IPS-18a (cell line): ENCODE measurements around the gene TUG1.

ENCODE experiments used
- H3K27ac ChIP-seq: one replicate; pipeline ENCODE4 v1.5.1; 2013; ENCODE audit warnings: low read length
- H3K27me3 ChIP-seq: one replicate; pipeline ENCODE4 v1.6.1; 2013; ENCODE audit warnings: mild to moderate bottlenecking, low read length; ENCODE audit not compliant: control insufficient read depth, insufficient read depth
- H3K36me3 ChIP-seq: one replicate; pipeline ENCODE4 v1.6.1; 2013; ENCODE audit warnings: low read depth, low read length; ENCODE audit not compliant: control insufficient read depth
- H3K4me1 ChIP-seq: one replicate; pipeline ENCODE4 v1.6.1; 2013; ENCODE audit warnings: low read depth, low read length; ENCODE audit not compliant: control insufficient read depth
- H3K4me3 ChIP-seq: one replicate; pipeline ENCODE4 v1.5.1; 2013; ENCODE audit warnings: low read length
- H3K9ac ChIP-seq: one replicate; pipeline ENCODE4 v1.6.1; 2013; ENCODE audit warnings: mild to moderate bottlenecking, low read length, moderate library complexity
- H3K9me3 ChIP-seq: one replicate; pipeline ENCODE4 v1.6.1; 2013; ENCODE audit warnings: low read depth, low read length; ENCODE audit not compliant: control insufficient read depth

Gene TUG1

DNA sequence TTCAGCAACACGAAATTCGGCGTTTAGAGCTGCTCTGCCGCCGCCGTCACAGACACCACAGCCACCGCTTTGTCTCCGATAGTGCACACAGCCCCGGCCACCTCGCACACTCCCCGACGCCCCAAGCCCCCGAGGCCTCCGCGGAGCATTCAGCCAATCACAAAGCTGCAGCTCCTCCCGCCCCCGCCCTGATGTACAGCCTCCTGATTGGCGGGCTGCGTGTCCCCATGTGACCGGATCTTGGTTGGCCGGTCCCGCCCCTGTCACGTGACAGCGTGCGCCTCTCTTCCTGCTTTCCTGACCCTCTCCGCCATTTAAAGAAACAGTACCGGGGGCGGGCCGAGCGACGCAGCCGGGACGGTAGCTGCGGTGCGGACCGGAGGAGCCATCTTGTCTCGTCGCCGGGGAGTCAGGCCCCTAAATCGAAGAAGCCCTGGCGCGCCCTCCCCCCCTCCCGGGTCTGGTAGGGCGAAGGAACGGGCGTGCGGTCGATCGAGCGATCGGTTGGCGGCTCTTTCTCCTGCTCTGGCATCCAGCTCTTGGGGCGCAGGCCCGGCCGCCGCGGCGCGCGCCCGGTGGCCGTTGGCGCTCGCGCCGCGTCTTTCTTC is at the start of gene TUG1:
Gene TUG1 (plus strand): TSS at position 342 of the 608 bp plus-strand sequence.
- Histone ChIP-seq H3K4me3 (peak within 1 kb of the TSS; percentile 94), H3K4me1 (peaks cover 26% of the 10 kb centered on the region), H3K9ac (peak within 1 kb of the TSS; percentile 85), H3K9me3 (no peaks in the 10 kb centered on the region), H3K27me3 (no peaks in the 10 kb centered on the region), H3K36me3 (peaks cover 33% of the 10 kb centered on the region), H3K27ac (peak within 1 kb of the TSS; percentile 19)

- Histone ChIP-seq H3K4me3 (no peak overlapping the region), H3K4me1 (no peaks in the 10 kb centered on the region), H3K9me3 (peaks cover 5% of the 10 kb centered on the region), H3K27me3 (no peaks in the 10 kb centered on the region), H3K27ac (no peak overlapping the region), H3K9ac (no peak overlapping the region), H3K36me3 (peaks cover 7% of the 10 kb centered on the region)
Observed at GRCh38 chr22:30919973-30920372, 49.1 kb upstream of the TUG1 start.

GRCh38 chr22:30920407-30920806 is 48.7 kb upstream of the TUG1 start:
- Histone ChIP-seq H3K4me1 (no peaks in the 10 kb centered on the region), H3K9ac (no peak overlapping the region), H3K27me3 (no peaks in the 10 kb centered on the region), H3K27ac (no peak overlapping the region), H3K4me3 (no peak overlapping the region), H3K36me3 (peaks cover 11% of the 10 kb centered on the region), H3K9me3 (peaks cover 5% of the 10 kb centered on the region)

DNA sequence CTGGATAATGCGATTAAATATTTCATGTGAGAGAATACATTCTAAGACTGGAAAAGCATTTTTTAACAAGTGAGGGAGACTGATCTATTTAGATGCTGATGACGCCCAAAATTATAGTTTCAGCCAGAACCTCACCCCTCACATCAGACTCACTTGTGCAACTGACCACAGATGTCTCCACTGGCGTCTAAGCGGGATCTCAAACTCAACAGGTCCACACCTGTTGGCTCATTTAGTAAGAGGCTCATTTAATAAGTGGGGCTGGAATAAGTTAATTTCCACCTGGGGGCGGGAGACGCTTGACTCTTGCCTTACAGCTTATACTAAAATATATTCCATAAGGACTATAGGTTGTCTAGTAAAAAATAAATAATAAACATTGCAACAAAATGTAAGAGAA is 48.0 kb upstream of the TUG1 start:
- Histone ChIP-seq H3K4me3 (no peak overlapping the region), H3K36me3 (peaks cover 18% of the 10 kb centered on the region), H3K9me3 (no peaks in the 10 kb centered on the region), H3K27ac (no peak overlapping the region), H3K27me3 (no peaks in the 10 kb centered on the region), H3K9ac (no peak overlapping the region), H3K4me1 (no peaks in the 10 kb centered on the region)

- H3K4me3 ChIP-seq, result no peak overlapping the region
- no peak overlapping the region for H3K27ac ChIP-seq
- H3K9me3 ChIP-seq, result no peaks in the 10 kb centered on the region
- H3K27me3 ChIP-seq, result no peaks in the 10 kb centered on the region
- H3K36me3 ChIP-seq, result peaks cover 26% of the 10 kb centered on the region
- H3K9ac ChIP-seq, result no peak overlapping the region
- no peaks in the 10 kb centered on the region for H3K4me1 ChIP-seq
Observed at GRCh38 chr22:30922151-30922611, 46.9 kb upstream of the TUG1 start.

DNA sequence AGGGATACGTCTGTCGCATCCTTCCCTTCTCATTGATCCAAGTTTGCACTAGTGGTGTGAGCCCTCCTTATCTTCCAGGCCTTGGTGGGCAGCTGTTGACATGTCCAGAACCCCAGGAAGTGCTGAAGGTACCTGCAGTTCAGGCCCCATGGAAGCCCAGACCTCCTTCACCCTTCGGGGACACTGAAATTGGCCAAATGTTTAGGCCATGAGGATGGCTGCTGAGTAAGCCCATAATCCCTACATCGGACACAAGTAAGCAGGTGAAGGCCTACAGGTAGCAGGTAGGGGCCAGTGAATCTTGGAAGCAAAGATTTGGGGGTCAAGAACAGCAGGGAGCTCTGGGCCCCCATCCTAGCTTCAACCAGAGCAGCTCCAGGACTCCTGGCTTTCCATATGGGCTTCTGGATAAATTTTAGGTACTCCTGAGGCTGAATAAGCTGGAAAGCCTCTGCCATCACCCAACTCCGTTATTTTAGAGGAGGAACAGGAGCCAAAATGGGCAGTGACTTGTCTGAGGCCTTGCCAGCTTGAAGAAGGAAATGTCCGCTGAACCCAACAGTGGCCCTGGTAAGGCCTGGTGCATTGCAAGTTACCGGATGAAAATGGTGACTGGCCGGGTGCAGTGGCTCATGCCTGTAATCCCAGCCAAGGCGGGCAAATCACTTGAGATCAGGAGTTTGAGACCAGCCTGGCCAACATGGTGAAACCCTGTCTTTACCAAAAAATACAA is 45.7 kb upstream of the TUG1 start:
- H3K9me3 ChIP-seq, result no peaks in the 10 kb centered on the region
- peaks cover 38% of the 10 kb centered on the region for H3K36me3 ChIP-seq
- H3K27me3 ChIP-seq, result no peaks in the 10 kb centered on the region
- H3K27ac ChIP-seq, result no peak overlapping the region
- no peak overlapping the region for H3K4me3 ChIP-seq
- no peak overlapping the region for H3K9ac ChIP-seq
- H3K4me1 ChIP-seq, result no peaks in the 10 kb centered on the region

- H3K4me1 ChIP-seq, result no peaks in the 10 kb centered on the region
- H3K36me3 ChIP-seq, result peaks cover 57% of the 10 kb centered on the region
- no peak overlapping the region for H3K9ac ChIP-seq
- H3K27ac ChIP-seq, result no peak overlapping the region
- no peak overlapping the region for H3K4me3 ChIP-seq
- no peaks in the 10 kb centered on the region for H3K27me3 ChIP-seq
- no peaks in the 10 kb centered on the region for H3K9me3 ChIP-seq
Observed at GRCh38 chr22:30925667-30926066, 43.4 kb upstream of the TUG1 start.

DNA sequence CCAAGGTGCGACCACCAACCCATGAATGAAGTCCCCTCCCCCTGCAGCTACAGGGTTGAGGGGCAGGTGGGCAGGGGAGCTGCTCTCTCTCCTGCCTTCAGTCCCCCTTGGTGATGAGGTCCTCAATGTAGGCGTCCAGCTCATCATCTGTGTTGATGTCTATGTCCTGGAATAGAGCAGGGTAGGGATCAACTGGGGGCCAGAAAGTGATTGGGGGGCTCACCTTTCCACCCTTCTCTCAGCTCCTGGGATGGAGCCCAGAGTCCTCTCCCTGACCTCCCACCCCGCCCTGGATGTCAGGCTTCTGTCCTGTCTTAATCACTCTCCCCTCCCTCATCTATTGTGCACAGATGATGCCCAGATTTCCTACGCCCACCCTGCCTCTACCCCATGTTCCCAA is 42.4 kb upstream of the TUG1 start:
- Histone ChIP-seq H3K9ac (no peak overlapping the region), H3K27me3 (no peaks in the 10 kb centered on the region), H3K4me3 (no peak overlapping the region), H3K9me3 (no peaks in the 10 kb centered on the region), H3K27ac (no peak overlapping the region), H3K4me1 (no peaks in the 10 kb centered on the region), H3K36me3 (peaks cover 68% of the 10 kb centered on the region)

GRCh38 chr22:30927806-30928205 is 41.3 kb upstream of the TUG1 start:
- no peak overlapping the region for H3K9ac ChIP-seq
- H3K27me3 ChIP-seq, result no peaks in the 10 kb centered on the region
- H3K36me3 ChIP-seq, result peaks cover 79% of the 10 kb centered on the region
- no peak overlapping the region for H3K27ac ChIP-seq
- no peak overlapping the region for H3K4me3 ChIP-seq
- no peaks in the 10 kb centered on the region for H3K9me3 ChIP-seq
- H3K4me1 ChIP-seq, result no peaks in the 10 kb centered on the region

GRCh38 chr22:30928401-30928800 is 40.7 kb upstream of the TUG1 start:
- H3K9me3 ChIP-seq, result no peaks in the 10 kb centered on the region
- H3K4me1 ChIP-seq, result no peaks in the 10 kb centered on the region
- H3K27me3 ChIP-seq, result no peaks in the 10 kb centered on the region
- peaks cover 85% of the 10 kb centered on the region for H3K36me3 ChIP-seq
- no peak overlapping the region for H3K27ac ChIP-seq
- H3K9ac ChIP-seq, result no peak overlapping the region
- no peak overlapping the region for H3K4me3 ChIP-seq

DNA sequence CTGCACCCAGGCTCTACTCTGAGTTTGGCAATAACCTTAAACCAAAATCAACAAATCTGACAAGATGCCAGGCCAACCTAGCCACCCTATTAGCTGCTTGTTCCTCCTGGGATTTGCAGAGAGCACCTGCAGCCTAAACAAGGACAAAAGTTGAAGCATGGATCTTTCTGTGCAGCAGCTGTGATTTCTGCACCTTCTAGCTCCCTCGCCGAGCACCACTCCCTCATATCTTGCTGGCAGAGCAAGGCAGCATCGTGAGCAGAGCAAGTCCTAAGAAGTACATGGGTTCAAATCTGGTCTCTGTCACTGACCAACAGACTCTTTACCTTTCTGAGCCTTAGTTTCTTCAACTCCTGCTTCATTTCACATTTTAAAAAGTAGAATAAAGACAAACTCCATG is 38.8 kb upstream of the TUG1 start:
- Histone ChIP-seq H3K9me3 (no peaks in the 10 kb centered on the region), H3K4me1 (no peaks in the 10 kb centered on the region), H3K27me3 (no peaks in the 10 kb centered on the region), H3K4me3 (no peak overlapping the region), H3K36me3 (peaks cover 94% of the 10 kb centered on the region), H3K9ac (no peak overlapping the region), H3K27ac (no peak overlapping the region)
